HUES48 (cell line): ENCODE measurements around the gene GPR132.
"Not testable (repeated sequence)": the region's sequence is repeated elsewhere in the genome, so short reads cannot be mapped to it uniquely, and the experiment has no call there.

Experiments used
- H3K27ac ChIP-seq: one replicate; pipeline ENCODE4 v1.7.0; 2013; ENCODE audit warnings: low read depth, low read length, inconsistent platforms
- H3K27me3 ChIP-seq: 2 replicates; pipeline ENCODE4 v1.6.1; 2013; ENCODE audit warnings: mild to moderate bottlenecking, low read length; ENCODE audit not compliant: control insufficient read depth, insufficient read depth
- H3K36me3 ChIP-seq: 2 replicates; pipeline ENCODE4 v1.6.1; 2013; ENCODE audit warnings: low read length; ENCODE audit not compliant: control insufficient read depth, insufficient read depth
- H3K4me1 ChIP-seq: 2 replicates; pipeline ENCODE4 v1.6.1; 2013; ENCODE audit warnings: mild to moderate bottlenecking, low read length; ENCODE audit not compliant: control insufficient read depth, insufficient read depth
- H3K4me3 ChIP-seq: 2 replicates; pipeline ENCODE4 v1.5.1; 2013; ENCODE audit warnings: mild to moderate bottlenecking, low read depth, low read length
- H3K9ac ChIP-seq: 2 replicates; pipeline ENCODE4 v1.6.1; 2013; ENCODE audit warnings: mild to moderate bottlenecking, low read depth, low read length, moderate library complexity
- H3K9me3 ChIP-seq: 2 replicates; pipeline ENCODE4 v1.6.1; 2013; ENCODE audit warnings: low read length; ENCODE audit not compliant: control insufficient read depth, insufficient read depth

Gene GPR132

GRCh38 chr14:105034315-105035039 is 30.8 kb downstream of the GPR132 start:
- peak overlapping the region; percentile 65; the same call in 1 of the 2 replicates for H3K4me3 ChIP-seq
- H3K9ac ChIP-seq = no peak overlapping the region
- H3K27me3 ChIP-seq = peaks cover 34% of the 10 kb centered on the region
- H3K36me3 ChIP-seq = no peaks in the 10 kb centered on the region
- no peaks in the 10 kb centered on the region for H3K9me3 ChIP-seq
- H3K4me1 ChIP-seq = peaks cover 13% of the 10 kb centered on the region
- no peak overlapping the region for H3K27ac ChIP-seq

DNA sequence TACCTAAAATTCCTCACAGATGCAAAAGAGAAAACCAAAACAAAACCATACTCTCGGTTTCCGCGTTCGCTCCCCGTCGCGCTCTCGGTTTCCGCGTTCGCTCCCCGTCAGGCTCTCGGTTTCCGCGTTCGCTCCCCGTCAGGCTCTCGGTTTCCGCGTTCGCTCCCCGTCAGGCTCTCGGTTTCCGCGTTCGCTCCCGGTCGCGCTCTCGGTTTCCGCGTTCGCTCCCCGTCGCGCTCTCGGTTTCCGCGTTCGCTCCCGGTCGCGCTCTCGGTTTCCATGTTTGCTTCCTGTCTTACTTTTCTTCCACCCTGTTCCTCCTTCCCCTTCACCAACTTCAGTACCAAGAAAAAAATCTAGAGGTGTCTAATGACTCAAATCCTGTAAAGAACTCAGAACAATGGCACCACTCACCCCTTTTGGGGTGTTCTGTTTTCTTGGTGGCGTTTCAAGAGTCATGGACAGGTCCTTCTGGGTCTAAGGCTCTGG is 31.8 kb downstream of the GPR132 start:
- not testable (repeated sequence) for H3K36me3 ChIP-seq, H3K27ac ChIP-seq, H3K9me3 ChIP-seq, H3K4me1 ChIP-seq
- H3K27me3 ChIP-seq = peaks cover 34% of the 10 kb centered on the region
- H3K4me3 ChIP-seq = peak overlapping the region; percentile 65
- H3K9ac ChIP-seq = peak overlapping the region; percentile 14; the same call in 1 of the 2 replicates

GRCh38 chr14:105032451-105032901 is 32.8 kb downstream of the GPR132 start:
- not testable (repeated sequence) for H3K9me3 ChIP-seq, H3K36me3 ChIP-seq, H3K9ac ChIP-seq, H3K4me1 ChIP-seq, H3K27ac ChIP-seq
- H3K4me3 ChIP-seq = peak overlapping the region; percentile 65; the same call in 1 of the 2 replicates
- peaks cover 37% of the 10 kb centered on the region for H3K27me3 ChIP-seq

GRCh38 chr14:105030836-105031396 is 34.3 kb downstream of the GPR132 start:
- peaks cover 10% of the 10 kb centered on the region for H3K4me1 ChIP-seq
- no peak overlapping the region for H3K4me3 ChIP-seq
- no peak overlapping the region for H3K9ac ChIP-seq
- H3K9me3 ChIP-seq = no peaks in the 10 kb centered on the region
- H3K27ac ChIP-seq = no peak overlapping the region
- no peaks in the 10 kb centered on the region for H3K36me3 ChIP-seq
- H3K27me3 ChIP-seq = peaks cover 37% of the 10 kb centered on the region

GRCh38 chr14:105030194-105030593 is 35.0 kb downstream of the GPR132 start:
- H3K9ac ChIP-seq = no peak overlapping the region
- no peak overlapping the region for H3K4me3 ChIP-seq
- H3K9me3 ChIP-seq = no peaks in the 10 kb centered on the region
- peaks cover 10% of the 10 kb centered on the region for H3K4me1 ChIP-seq
- no peaks in the 10 kb centered on the region for H3K36me3 ChIP-seq
- peaks cover 37% of the 10 kb centered on the region for H3K27me3 ChIP-seq
- no peak overlapping the region for H3K27ac ChIP-seq

DNA sequence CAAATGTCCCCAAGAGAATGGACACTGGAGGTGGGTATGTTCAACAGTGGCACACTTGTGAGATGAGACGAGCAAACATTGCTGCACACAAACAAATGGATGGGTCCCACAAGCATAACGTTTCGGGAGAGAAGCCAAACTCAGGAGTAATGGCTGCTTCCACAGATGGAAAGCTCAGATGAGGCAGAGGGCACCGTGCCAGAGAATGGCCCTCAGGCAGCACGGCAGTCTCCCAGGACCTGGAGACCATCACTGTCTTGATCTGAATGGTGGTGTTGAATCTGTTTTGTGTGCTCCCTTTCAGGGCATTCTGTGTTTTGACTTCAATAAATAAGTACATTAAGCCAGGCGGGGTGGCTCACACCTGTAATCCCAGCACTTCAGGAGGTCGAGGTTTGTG is 35.8 kb downstream of the GPR132 start:
- Histone ChIP-seq H3K9ac (no peak overlapping the region), H3K36me3 (no peaks in the 10 kb centered on the region), H3K9me3 (no peaks in the 10 kb centered on the region), H3K27me3 (peaks cover 31% of the 10 kb centered on the region), H3K4me3 (no peak overlapping the region), H3K4me1 (peaks cover 9% of the 10 kb centered on the region), H3K27ac (no peak overlapping the region)

- H3K9me3 ChIP-seq = no peaks in the 10 kb centered on the region
- no peaks in the 10 kb centered on the region; the same call in 1 of the 2 replicates for H3K4me1 ChIP-seq
- no peak overlapping the region for H3K27ac ChIP-seq
- H3K36me3 ChIP-seq = no peaks in the 10 kb centered on the region
- peaks cover 21% of the 10 kb centered on the region for H3K27me3 ChIP-seq
- H3K9ac ChIP-seq = no peak overlapping the region
- H3K4me3 ChIP-seq = no peak overlapping the region
Observed at GRCh38 chr14:105028251-105028927, 36.8 kb downstream of the GPR132 start.

DNA sequence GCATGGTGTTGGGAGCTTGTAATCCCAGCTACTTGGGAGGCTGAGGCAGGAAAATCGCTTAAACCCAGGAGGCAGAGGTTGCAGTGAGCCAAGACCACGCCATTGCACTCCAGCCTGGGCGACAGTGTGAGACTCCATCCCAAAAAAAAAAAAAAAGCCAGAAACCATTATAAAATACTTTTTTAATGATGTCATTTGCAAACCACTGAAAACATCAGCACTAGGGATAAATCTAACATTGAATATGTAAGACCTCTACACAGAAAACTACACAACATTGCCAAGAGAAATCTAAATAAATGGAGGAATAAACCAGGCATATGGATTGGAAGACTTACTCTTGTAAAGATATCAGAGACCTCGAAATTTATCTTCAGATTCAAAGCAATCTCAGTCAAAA is 37.5 kb downstream of the GPR132 start:
- not testable (repeated sequence) for H3K4me3 ChIP-seq, H3K27ac ChIP-seq, H3K9ac ChIP-seq, H3K4me1 ChIP-seq, H3K36me3 ChIP-seq, H3K9me3 ChIP-seq
- peaks cover 14% of the 10 kb centered on the region for H3K27me3 ChIP-seq

GRCh38 chr14:105026802-105027563 is 38.2 kb downstream of the GPR132 start:
- peaks cover 8% of the 10 kb centered on the region for H3K27me3 ChIP-seq
- no peak overlapping the region for H3K4me3 ChIP-seq
- no peaks in the 10 kb centered on the region; the same call in 1 of the 2 replicates for H3K4me1 ChIP-seq
- no peak overlapping the region for H3K27ac ChIP-seq
- H3K36me3 ChIP-seq = no peaks in the 10 kb centered on the region
- H3K9ac ChIP-seq = no peak overlapping the region
- no peaks in the 10 kb centered on the region for H3K9me3 ChIP-seq

GRCh38 chr14:105026033-105026785 is 39.0 kb downstream of the GPR132 start:
- Histone ChIP-seq H3K4me1 (no peaks in the 10 kb centered on the region; the same call in 1 of the 2 replicates), H3K9me3 (no peaks in the 10 kb centered on the region), H3K27me3 (peaks cover 7% of the 10 kb centered on the region), H3K4me3 (no peak overlapping the region), H3K36me3 (no peaks in the 10 kb centered on the region), H3K27ac (no peak overlapping the region), H3K9ac (no peak overlapping the region)
